Activated CD4-positive, CD25-positive, alpha-beta regulatory T cell treated with anti-CD3 and anti-CD28 coated beads, Interleukin-2, amount 50 U/mL, for 16 hours (primary cell): ENCODE results near the gene KPNB1.

Experiments used
- DNase-seq: peaks from one replicate; pipeline ENCODE4 v3.0.0-alpha.2; 2020; ENCODE audit warnings: low read depth, low spot score

Gene KPNB1

DNA sequence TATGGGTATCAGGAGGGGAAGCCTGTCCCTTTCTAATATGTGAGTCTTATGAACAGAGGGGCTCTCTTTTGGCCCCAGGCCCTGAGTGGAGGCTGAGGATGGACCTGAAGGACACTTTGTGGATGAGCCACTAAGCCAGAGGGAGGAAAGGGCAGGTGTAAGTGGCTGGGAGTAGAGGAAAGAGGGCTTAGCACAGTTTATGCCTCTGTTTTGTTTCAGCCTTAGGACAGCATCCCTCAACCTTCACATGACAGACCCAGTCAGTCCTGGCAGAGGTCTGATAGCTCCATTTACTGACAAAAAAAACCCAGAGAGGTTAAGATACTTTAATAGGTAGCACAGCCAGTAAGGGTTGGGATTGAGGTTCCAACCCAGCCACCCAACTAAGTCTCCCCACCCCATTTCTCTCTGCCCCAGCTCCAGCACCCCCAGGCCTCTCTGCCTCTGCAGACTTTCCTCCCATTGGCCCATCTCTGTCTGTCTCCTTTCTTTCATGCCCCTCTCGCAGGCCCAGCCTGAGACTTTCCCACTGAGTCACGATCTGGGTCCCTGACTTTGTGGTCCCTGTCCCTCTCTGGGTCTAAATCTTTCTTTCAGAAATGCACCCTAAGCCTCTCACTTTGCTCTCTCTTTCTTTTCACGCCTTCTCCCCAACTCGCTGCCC is 78.6 kb downstream of the KPNB1 start:
- no peak for DNase-seq

DNA sequence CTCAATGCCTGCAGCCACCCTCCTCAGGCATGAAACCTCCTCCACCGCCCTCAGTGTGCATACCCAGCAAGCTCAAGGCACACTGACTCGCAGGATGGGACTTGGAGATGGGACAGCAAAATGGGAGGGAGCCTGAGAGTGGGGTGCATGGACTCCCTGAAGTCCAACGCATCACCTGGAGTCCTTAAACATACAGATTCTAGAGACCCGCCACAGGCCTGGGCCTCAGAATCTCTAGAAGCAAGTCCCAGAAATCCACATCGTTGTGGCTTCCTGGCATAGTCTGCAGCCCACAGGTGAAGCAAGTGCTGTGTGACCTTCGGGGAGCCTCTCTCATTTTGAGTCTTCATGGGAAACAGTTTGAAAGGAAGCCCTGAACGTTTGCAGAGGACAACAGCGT is 79.8 kb downstream of the KPNB1 start:
- DNase-seq, result no peak

DNA sequence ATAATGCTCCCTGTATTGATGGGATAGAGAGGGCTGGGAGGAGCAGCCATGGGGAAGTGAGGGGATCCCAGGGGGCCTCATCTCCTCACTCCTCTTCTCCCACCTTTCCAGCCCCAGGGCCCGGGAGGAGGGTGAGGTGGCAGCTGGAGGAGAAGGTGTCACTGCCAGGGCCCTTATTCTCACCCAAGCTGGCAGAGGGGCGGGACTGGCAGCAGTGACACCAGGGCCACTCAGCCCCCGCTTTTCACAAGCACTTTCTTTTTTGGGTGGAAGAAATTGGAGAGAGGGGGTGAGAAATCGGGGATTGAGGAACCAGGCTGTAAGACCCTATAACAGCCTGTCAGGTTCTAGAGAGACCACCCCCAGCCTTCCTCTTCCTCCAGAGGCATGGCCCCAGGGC is 81.0 kb downstream of the KPNB1 start:
- DNase-seq, result no peak

DNA sequence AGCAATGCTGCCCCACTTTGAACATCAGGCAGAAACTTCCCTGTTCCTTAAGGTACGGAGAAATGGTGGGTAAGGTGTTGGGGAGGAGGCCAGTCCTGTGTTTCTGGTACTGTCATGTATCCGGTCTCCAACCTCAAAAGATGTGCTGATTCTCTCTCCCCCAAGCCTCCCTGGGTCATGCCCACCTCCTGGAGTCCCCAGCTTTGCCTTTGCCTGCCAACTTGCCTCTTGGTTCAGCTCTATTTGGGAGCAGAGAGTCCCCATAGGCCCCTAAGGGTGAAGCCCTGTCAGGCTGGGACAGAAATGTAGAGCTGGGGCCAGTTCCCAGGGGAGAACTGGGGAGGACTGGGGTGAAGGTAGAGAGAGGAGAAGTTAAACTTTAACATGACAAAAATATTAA is 81.7 kb downstream of the KPNB1 start:
- DNase-seq, result no peak

DNA sequence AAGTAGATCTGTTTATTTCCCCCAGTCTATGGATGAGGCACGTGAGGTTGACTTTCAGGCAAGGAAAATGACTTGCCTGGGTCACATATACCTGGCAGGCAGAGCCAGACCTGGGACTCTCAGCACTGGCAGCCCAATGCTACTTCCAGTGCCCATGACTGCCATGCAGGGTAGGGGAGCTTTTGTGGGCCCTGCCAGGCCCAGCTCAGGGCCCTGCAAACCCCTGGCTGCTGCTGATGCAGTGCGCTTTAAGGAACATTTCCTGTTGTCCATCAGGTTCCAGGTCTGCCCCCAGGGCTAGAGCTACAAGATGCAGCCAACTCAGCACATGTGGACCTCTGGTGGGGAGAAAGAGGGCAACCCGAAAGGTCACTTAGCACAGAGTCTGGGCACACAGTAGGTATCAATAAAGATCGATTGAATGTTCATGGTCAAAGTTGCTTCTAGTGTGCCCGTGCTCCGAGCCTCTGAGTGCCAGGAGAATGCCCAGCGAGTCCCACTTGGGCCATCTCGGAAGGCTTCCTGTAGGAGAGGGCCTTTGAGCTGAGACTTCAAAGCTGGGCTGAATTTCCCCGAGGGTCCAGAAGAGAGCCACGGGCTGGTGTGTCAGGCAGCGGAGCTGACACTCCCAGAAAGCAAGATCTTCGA is 82.8 kb downstream of the KPNB1 start:
- no peak for DNase-seq

DNA sequence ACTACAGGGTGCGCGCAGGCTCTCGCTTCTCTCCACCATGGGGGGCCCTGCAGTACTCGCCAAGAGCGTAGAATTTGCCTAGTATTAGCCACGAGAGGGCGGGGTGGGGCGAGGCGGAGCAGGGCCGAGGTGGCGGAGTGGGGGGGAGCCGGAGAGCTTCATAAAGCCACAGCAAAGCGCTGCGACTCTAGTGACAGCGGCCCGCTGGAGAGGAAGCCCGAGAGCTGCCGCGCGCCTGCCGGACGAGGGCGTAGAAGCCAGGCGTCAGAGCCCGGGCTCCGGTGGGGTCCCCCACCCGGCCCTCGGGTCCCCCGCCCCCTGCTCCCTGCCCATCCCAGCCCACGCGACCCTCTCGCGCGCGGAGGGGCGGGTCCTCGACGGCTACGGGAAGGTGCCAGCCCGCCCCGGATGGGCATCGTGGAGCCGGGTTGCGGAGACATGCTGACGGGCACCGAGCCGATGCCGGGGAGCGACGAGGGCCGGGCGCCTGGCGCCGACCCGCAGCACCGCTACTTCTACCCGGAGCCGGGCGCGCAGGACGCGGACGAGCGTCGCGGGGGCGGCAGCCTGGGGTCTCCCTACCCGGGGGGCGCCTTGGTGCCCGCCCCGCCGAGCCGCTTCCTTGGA is 83.4 kb downstream of the KPNB1 start, which contains the start of gene TBX21:
Gene TBX21, plus strand, starts transcription at position 190 of the 627 bp plus-strand sequence. Its CDS starts 219 bp downstream, at position 409.
- DNase-seq, result peak; percentile 78

DNA sequence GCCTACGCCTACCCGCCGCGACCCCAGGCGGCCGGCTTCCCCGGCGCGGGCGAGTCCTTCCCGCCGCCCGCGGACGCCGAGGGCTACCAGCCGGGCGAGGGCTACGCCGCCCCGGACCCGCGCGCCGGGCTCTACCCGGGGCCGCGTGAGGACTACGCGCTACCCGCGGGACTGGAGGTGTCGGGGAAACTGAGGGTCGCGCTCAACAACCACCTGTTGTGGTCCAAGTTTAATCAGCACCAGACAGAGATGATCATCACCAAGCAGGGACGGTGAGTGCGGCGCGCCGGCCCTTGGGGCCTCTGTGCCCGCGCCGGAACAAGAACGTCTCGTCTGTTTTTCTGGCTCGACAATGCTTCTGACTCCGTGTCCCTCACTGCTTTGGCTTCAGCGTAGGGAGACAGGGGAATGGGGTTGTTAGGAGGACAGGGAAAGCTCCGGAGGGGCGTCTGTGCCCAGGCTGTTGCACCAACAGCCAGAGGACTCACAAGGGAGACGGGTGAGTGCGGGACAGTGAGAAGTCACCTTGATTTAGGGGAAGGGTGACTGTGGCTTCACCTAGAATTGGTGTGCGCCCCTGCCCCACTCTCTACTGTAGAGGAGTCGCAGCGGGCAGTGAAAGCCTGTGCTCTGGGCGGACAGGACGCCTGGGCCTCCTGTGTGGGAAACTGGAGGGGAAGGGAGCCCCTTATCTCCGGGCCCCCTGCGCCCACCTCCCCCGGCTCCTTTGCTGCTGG is 84.1 kb downstream of the KPNB1 start:
- no peak for DNase-seq

DNA sequence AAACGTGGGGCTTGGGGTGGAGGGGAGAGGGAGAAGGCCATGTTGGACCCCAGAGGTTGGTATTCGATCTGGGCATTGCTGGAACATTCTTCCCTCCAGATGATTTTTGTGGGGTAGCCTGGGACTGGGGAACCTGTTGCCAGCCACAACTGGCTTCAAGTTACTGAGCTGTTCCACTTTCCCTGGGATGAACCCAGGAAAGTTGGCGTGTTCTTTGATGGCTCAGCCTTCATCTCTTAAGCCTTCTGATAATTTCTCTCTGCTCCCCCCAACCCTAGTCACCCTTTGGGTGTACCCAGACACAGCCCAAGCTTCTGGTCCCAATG is 85.4 kb downstream of the KPNB1 start:
- no peak for DNase-seq
